ENCODE results near the gene RNF103. TPM values are rescaled to one million over a fixed set of nuclear protein-coding genes. Genes with fewer than 3 reads are reported as not detected.

The RNF103 gene
- total and polyA plus RNA-seq, 2 experiments from 2014 or later, result 35.3 to 59.4 TPM

- Histone ChIP-seq H3K27ac (no peak overlapping the region), H3K36me3 (replicated peaks; ENCODE audit: insufficient read depth, low read depth) (no peaks in the 10 kb centered on the region), H3K79me2 (no peaks in the 10 kb centered on the region), H3K4me2 (no peak overlapping the region), H3K27me3 (peaks cover 5% of the 10 kb centered on the region), H3K9me3 (ENCODE audit: low read depth) (no peaks in the 10 kb centered on the region), H4K20me1 (ENCODE audit: insufficient read depth, poor library complexity, severe bottlenecking) (no peaks in the 10 kb centered on the region), H3K4me3 (no peak overlapping the region), H3K9me2 (replicated peaks; ENCODE audit: insufficient read depth) (no peaks in the 10 kb centered on the region), H3K4me1 (ENCODE audit: insufficient read depth) (no peaks in the 10 kb centered on the region), H2AFZ (no peak overlapping the region)
- 84% methylated on average over 2 of the region's 2 CpGs for WGBS (ENCODE audit: low lambda C conversion rate, missing lambda C conversion rate)
- no peak for DNase-seq (ENCODE audit: low spot score)
- TF ChIP-seq EZH2 (IDR thresholded peaks at IDR 0.05; ENCODE audit: borderline replicate concordance), result no peak
- TF ChIP-seq CTCF (IDR thresholded peaks at IDR 0.05; ENCODE audit: poor library complexity), result no peak
- TF ChIP-seq EZH2phosphoT487 (IDR thresholded peaks at IDR 0.05; ENCODE audit: low read depth, severe bottlenecking, unreplicated experiment), result no peak
Observed at GRCh38 chr2:86584151-86584913, 39.3 kb downstream of the RNF103 start.

GRCh38 chr2:86580560-86580959 is 43.1 kb downstream of the RNF103 start:
- Histone ChIP-seq H3K9me3 (ENCODE audit: low read depth) (no peaks in the 10 kb centered on the region), H3K4me3 (no peak overlapping the region), H3K27ac (no peak overlapping the region), H3K4me1 (ENCODE audit: insufficient read depth) (no peaks in the 10 kb centered on the region), H3K9me2 (replicated peaks; ENCODE audit: insufficient read depth) (no peaks in the 10 kb centered on the region), H3K27me3 (no peaks in the 10 kb centered on the region), H3K36me3 (replicated peaks; ENCODE audit: insufficient read depth, low read depth) (no peaks in the 10 kb centered on the region), H4K20me1 (ENCODE audit: insufficient read depth, poor library complexity, severe bottlenecking) (no peaks in the 10 kb centered on the region), H3K79me2 (no peaks in the 10 kb centered on the region), H2AFZ (no peak overlapping the region), H3K4me2 (no peak overlapping the region)
- no peak for TF ChIP-seq EZH2 (IDR thresholded peaks at IDR 0.05; ENCODE audit: borderline replicate concordance)
- no peak for TF ChIP-seq CTCF (IDR thresholded peaks at IDR 0.05; ENCODE audit: poor library complexity)
- no peak for TF ChIP-seq EZH2phosphoT487 (IDR thresholded peaks at IDR 0.05; ENCODE audit: low read depth, severe bottlenecking, unreplicated experiment)
- DNase-seq (ENCODE audit: low spot score), result no peak

GRCh38 chr2:86577817-86578456 is 45.7 kb downstream of the RNF103 start:
- H3K27ac ChIP-seq, result no peak overlapping the region
- no peak overlapping the region for H3K4me3 ChIP-seq
- H3K4me2 ChIP-seq, result no peak overlapping the region
- H3K79me2 ChIP-seq, result no peaks in the 10 kb centered on the region
- H4K20me1 ChIP-seq (ENCODE audit: insufficient read depth, poor library complexity, severe bottlenecking), result no peaks in the 10 kb centered on the region
- H3K27me3 ChIP-seq, result no peaks in the 10 kb centered on the region
- no peaks in the 10 kb centered on the region for H3K36me3 ChIP-seq (replicated peaks; ENCODE audit: insufficient read depth, low read depth)
- no peaks in the 10 kb centered on the region for H3K9me3 ChIP-seq (ENCODE audit: low read depth)
- 90% methylated on average over 2 of the region's 2 CpGs for WGBS (ENCODE audit: low lambda C conversion rate, missing lambda C conversion rate)
- no peaks in the 10 kb centered on the region for H3K4me1 ChIP-seq (ENCODE audit: insufficient read depth)
- no peak for DNase-seq (ENCODE audit: low spot score)
- no peaks in the 10 kb centered on the region for H3K9me2 ChIP-seq (replicated peaks; ENCODE audit: insufficient read depth)
- no peak overlapping the region for H2AFZ ChIP-seq
- no peak for TF ChIP-seq CTCF (IDR thresholded peaks at IDR 0.05; ENCODE audit: poor library complexity)
- TF ChIP-seq EZH2phosphoT487 (IDR thresholded peaks at IDR 0.05; ENCODE audit: low read depth, severe bottlenecking, unreplicated experiment), result no peak
- no peak for TF ChIP-seq EZH2 (IDR thresholded peaks at IDR 0.05; ENCODE audit: borderline replicate concordance)

Data from hepatocyte (in vitro differentiated cells).